Liver (tissue), 9 donors: ENCODE data around the gene RAB17. TPM values are rescaled to one million over a fixed set of nuclear protein-coding genes. Genes with fewer than 3 reads are reported as not detected.

Experiments
- DNase-seq: peaks from one replicate; pipeline ENCODE4 v3.0.0-alpha.2; 2017; ENCODE audit warnings: low spot score
- H3K27ac ChIP-seq, 2 donors: one replicate each; pipeline ENCODE4 v1.7.0; 2013; ENCODE audit warnings: inconsistent platforms in 2 of 2, low read length in 2 of 2, control low read depth in 1 of 2, low read depth in 1 of 2, mild to moderate bottlenecking in 1 of 2
- H3K27me3 ChIP-seq, 4 donors: one replicate each; pipeline versions ENCODE4 v1.6.1 to v1.7.0; 2013; ENCODE audit warnings: low read length in 3 of 4, inconsistent platforms in 1 of 4, mild to moderate bottlenecking in 1 of 4, moderate library complexity in 1 of 4; ENCODE audit not compliant: control insufficient read depth in 4 of 4, insufficient read depth in 4 of 4
- H3K36me3 ChIP-seq, 4 donors: one replicate each; pipeline versions ENCODE4 v1.6.1 to v1.7.0; 2013; ENCODE audit warnings: low read length in 3 of 4, mild to moderate bottlenecking in 3 of 4, low read depth in 1 of 4, moderate library complexity in 1 of 4; ENCODE audit not compliant: control insufficient read depth in 4 of 4, insufficient read depth in 3 of 4
- H3K4me1 ChIP-seq, 4 donors: one replicate each; pipeline versions ENCODE4 v1.6.1 to v1.7.0; 2013; ENCODE audit warnings: low read length in 3 of 4, mild to moderate bottlenecking in 3 of 4, moderate library complexity in 1 of 4; ENCODE audit not compliant: control insufficient read depth in 4 of 4, insufficient read depth in 4 of 4
- H3K4me3 ChIP-seq, 3 donors: one replicate each; pipeline versions ENCODE4 v1.6.1 to v1.7.0; 2013; ENCODE audit warnings: low read length in 3 of 3, control low read depth in 1 of 3, low read depth in 1 of 3, mild to moderate bottlenecking in 1 of 3
- H3K9ac ChIP-seq, 2 donors: one replicate each; pipeline ENCODE4 v1.7.0; 2013; ENCODE audit warnings: low read length in 2 of 2, mild to moderate bottlenecking in 2 of 2, moderate library complexity in 2 of 2, control low read depth in 1 of 2, low read depth in 1 of 2
- H3K9me3 ChIP-seq, 4 donors: one replicate each; pipeline versions ENCODE4 v1.6.1 to v1.7.0; 2013; ENCODE audit warnings: low read length in 3 of 4; ENCODE audit not compliant: control insufficient read depth in 4 of 4
- EGR1 ChIP-seq, 2 donors: IDR thresholded peaks; 2 replicates each; pipeline ENCODE4 v1.6.1; 2016 to 2018; ENCODE audit warnings: antibody characterized with exemption in 2 of 2, low read depth in 2 of 2
- FOXA1 ChIP-seq: IDR thresholded peaks from 2 replicates; pipeline ENCODE4 v1.6.1; 2016; ENCODE audit warnings: antibody characterized with exemption
- FOXA2 ChIP-seq: IDR thresholded peaks from 2 replicates; pipeline ENCODE4 v1.6.1; 2016; ENCODE audit warnings: antibody characterized with exemption
- GABPA ChIP-seq, 2 donors: IDR thresholded peaks in 1 of 2; conservative IDR thresholded peaks in 1 of 2; 2 replicates each; pipeline ENCODE4 v1.6.1; 2016; ENCODE audit warnings: antibody characterized with exemption in 2 of 2, mild to moderate bottlenecking in 1 of 2, moderate library complexity in 1 of 2
- HNF4A ChIP-seq, 2 donors: conservative IDR thresholded peaks; 2 replicates each; pipeline ENCODE4 v1.6.1; 2016; ENCODE audit warnings: antibody characterized with exemption in 2 of 2, mild to moderate bottlenecking in 2 of 2
- HNF4G ChIP-seq: IDR thresholded peaks from 2 replicates; pipeline ENCODE4 v1.6.1; 2016; ENCODE audit warnings: antibody characterized with exemption
- JUND ChIP-seq, 2 donors: IDR thresholded peaks; 2 replicates each; pipeline ENCODE4 v1.6.1; 2016; ENCODE audit warnings: antibody characterized with exemption in 2 of 2
- NR2F2 ChIP-seq: IDR thresholded peaks from 2 replicates; pipeline ENCODE4 v1.6.1; 2016; ENCODE audit warnings: antibody characterized with exemption
- RAD21 ChIP-seq, 2 donors: IDR thresholded peaks; 2 replicates each; pipeline ENCODE4 v1.6.1; 2016; ENCODE audit warnings: antibody characterized with exemption in 2 of 2, mild to moderate bottlenecking in 2 of 2
- RXRA ChIP-seq, 2 donors: IDR thresholded peaks; 2 replicates each; pipeline ENCODE4 v1.6.1; 2017 to 2018; ENCODE audit warnings: antibody characterized with exemption in 2 of 2, mild to moderate bottlenecking in 1 of 2
- SP1 ChIP-seq: IDR thresholded peaks from 2 replicates; pipeline ENCODE4 v1.6.1; 2018; ENCODE audit warnings: antibody characterized with exemption, mild to moderate bottlenecking
- TAF1 ChIP-seq: conservative IDR thresholded peaks from 2 replicates; pipeline ENCODE4 v1.6.1; 2016; ENCODE audit warnings: antibody characterized with exemption, mild to moderate bottlenecking
- YY1 ChIP-seq: IDR thresholded peaks from 2 replicates; pipeline ENCODE4 v1.6.1; 2016; ENCODE audit warnings: antibody characterized with exemption, mild to moderate bottlenecking
- WGBS: extraction: QIAGEN DNeasy Blood & Tissue Kit; methylation state at CpG from one replicate; pipeline ENCODE4 v1.1.7; 2013; 5-methylcytosine and 5-hydroxymethylcytosine counted together
- polyA plus RNA-seq, 2 donors: library from polyadenylated mRNA; stranded (reverse) in 1 of 2; unstranded in 1 of 2; fragments of 200-250 nt in 1 of 2; fragments of >200 nt in 1 of 2; fragmentation: Nextera tagmentation in 1 of 2; extraction: Ambion mirVana in 1 of 2; gene quantifications; one replicate each; pipeline versions ENCODE4 v1.2.1 to v1.2.3, GENCODE V29; 2013 to 2015
- total RNA-seq, 2 donors: library from RNA; depleted of rRNA; stranded (reverse); fragments of >200 nt; gene quantifications; one replicate each; pipeline ENCODE4 v1.2.3, GENCODE V29; 2014
- TF ChIP-seq, protein P1 (sequence below): IDR thresholded peaks from 2 replicates; pipeline ENCODE4 v1.6.1; 2016; ENCODE audit warnings: antibody characterized with exemption, mild to moderate bottlenecking
- TF ChIP-seq, protein P2 (sequence below): IDR thresholded peaks from 2 replicates; pipeline ENCODE4 v1.6.1; 2016; ENCODE audit warnings: antibody characterized with exemption
- TF ChIP-seq, protein P3 (sequence below): IDR thresholded peaks from 2 replicates; pipeline ENCODE4 v1.6.1; 2016; ENCODE audit warnings: antibody characterized with exemption
- TF ChIP-seq, protein P4 (sequence below): fragments of 150-350 bp; IDR thresholded peaks from 2 replicates; pipeline ENCODE4 v1.5.1; 2017; ENCODE audit warnings: improper control_type of control experiment, low read depth, low read length; ENCODE audit not compliant: missing input control
- TF ChIP-seq, protein P5 (sequence below): IDR thresholded peaks from 2 replicates; pipeline ENCODE4 v1.6.1; 2016; ENCODE audit warnings: antibody characterized with exemption
- donor health status: healthy.
- donor health status: healthy.
- donor health status: healthy.
- donor health status: healthy.
- donor health status: healthy.

Gene RAB17
- total and polyA plus RNA-seq, 4 donors = 17.8 to 96.5 (median 74.9) TPM

DNA sequence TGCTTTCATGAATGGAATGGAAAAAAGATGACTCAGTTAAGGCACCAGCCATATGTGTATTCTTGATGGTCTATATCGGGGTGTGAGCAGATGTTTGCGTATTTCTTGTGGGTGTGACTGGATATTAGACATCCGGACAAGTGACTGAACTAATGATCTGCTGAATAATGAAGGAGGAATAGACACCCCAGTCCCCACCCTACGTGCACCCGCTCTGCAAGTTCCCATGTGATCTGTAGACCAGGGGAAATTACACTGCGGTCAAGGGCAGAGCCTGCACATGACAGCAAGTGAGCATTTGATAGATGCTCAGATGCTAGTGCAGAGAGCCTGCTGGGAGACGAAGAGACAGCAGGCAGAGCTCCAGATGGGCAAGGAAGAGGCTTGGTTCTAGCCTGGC, 36.6 kb downstream of the RAB17 start:
- no peak overlapping the region for H3K27ac ChIP-seq
- H3K4me1 ChIP-seq = peaks cover 0 to 28% (median 18%) of the 10 kb centered on the region in 4 donors
- no peak overlapping the region for H3K4me3 ChIP-seq
- H3K9me3 ChIP-seq = peaks cover 3 to 6% (median 3%) of the 10 kb centered on the region in 4 donors
- no peaks in the 10 kb centered on the region for H3K27me3 ChIP-seq
- 91% methylated on average over 7 of the region's 7 CpGs for WGBS
- TF ChIP-seq, protein P1, sequence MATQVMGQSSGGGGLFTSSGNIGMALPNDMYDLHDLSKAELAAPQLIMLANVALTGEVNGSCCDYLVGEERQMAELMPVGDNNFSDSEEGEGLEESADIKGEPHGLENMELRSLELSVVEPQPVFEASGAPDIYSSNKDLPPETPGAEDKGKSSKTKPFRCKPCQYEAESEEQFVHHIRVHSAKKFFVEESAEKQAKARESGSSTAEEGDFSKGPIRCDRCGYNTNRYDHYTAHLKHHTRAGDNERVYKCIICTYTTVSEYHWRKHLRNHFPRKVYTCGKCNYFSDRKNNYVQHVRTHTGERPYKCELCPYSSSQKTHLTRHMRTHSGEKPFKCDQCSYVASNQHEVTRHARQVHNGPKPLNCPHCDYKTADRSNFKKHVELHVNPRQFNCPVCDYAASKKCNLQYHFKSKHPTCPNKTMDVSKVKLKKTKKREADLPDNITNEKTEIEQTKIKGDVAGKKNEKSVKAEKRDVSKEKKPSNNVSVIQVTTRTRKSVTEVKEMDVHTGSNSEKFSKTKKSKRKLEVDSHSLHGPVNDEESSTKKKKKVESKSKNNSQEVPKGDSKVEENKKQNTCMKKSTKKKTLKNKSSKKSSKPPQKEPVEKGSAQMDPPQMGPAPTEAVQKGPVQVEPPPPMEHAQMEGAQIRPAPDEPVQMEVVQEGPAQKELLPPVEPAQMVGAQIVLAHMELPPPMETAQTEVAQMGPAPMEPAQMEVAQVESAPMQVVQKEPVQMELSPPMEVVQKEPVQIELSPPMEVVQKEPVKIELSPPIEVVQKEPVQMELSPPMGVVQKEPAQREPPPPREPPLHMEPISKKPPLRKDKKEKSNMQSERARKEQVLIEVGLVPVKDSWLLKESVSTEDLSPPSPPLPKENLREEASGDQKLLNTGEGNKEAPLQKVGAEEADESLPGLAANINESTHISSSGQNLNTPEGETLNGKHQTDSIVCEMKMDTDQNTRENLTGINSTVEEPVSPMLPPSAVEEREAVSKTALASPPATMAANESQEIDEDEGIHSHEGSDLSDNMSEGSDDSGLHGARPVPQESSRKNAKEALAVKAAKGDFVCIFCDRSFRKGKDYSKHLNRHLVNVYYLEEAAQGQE = no peak
- TF ChIP-seq, protein P2, sequence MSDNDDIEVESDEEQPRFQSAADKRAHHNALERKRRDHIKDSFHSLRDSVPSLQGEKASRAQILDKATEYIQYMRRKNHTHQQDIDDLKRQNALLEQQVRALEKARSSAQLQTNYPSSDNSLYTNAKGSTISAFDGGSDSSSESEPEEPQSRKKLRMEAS = no peak
- TF ChIP-seq NR2F2 = no peak
- TF ChIP-seq HNF4A (conservative IDR thresholded peaks at IDR 0.05) = no peak
- TF ChIP-seq HNF4G = no peak
- no peak for TF ChIP-seq GABPA (IDR thresholded peaks at IDR 0.05 in 1 of 2, conservative IDR thresholded peaks at IDR 0.05 in 1 of 2)
- TF ChIP-seq, protein P3, sequence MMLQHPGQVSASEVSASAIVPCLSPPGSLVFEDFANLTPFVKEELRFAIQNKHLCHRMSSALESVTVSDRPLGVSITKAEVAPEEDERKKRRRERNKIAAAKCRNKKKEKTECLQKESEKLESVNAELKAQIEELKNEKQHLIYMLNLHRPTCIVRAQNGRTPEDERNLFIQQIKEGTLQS = no peak
- no peak for TF ChIP-seq JUND (IDR thresholded peaks at IDR 0.05)
- no peak for TF ChIP-seq SP1
- no peak for TF ChIP-seq TAF1
- TF ChIP-seq FOXA2 = no peak
- TF ChIP-seq, protein P4, sequence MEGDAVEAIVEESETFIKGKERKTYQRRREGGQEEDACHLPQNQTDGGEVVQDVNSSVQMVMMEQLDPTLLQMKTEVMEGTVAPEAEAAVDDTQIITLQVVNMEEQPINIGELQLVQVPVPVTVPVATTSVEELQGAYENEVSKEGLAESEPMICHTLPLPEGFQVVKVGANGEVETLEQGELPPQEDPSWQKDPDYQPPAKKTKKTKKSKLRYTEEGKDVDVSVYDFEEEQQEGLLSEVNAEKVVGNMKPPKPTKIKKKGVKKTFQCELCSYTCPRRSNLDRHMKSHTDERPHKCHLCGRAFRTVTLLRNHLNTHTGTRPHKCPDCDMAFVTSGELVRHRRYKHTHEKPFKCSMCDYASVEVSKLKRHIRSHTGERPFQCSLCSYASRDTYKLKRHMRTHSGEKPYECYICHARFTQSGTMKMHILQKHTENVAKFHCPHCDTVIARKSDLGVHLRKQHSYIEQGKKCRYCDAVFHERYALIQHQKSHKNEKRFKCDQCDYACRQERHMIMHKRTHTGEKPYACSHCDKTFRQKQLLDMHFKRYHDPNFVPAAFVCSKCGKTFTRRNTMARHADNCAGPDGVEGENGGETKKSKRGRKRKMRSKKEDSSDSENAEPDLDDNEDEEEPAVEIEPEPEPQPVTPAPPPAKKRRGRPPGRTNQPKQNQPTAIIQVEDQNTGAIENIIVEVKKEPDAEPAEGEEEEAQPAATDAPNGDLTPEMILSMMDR = no peak
- TF ChIP-seq, protein P5, sequence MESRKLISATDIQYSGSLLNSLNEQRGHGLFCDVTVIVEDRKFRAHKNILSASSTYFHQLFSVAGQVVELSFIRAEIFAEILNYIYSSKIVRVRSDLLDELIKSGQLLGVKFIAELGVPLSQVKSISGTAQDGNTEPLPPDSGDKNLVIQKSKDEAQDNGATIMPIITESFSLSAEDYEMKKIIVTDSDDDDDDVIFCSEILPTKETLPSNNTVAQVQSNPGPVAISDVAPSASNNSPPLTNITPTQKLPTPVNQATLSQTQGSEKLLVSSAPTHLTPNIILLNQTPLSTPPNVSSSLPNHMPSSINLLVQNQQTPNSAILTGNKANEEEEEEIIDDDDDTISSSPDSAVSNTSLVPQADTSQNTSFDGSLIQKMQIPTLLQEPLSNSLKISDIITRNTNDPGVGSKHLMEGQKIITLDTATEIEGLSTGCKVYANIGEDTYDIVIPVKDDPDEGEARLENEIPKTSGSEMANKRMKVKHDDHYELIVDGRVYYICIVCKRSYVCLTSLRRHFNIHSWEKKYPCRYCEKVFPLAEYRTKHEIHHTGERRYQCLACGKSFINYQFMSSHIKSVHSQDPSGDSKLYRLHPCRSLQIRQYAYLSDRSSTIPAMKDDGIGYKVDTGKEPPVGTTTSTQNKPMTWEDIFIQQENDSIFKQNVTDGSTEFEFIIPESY = no peak
- no peak for TF ChIP-seq RAD21 (IDR thresholded peaks at IDR 0.05)
- H3K36me3 ChIP-seq = peaks cover 5 to 15% (median 12%) of the 10 kb centered on the region in 4 donors
- no peak for DNase-seq
- no peak overlapping the region for H3K9ac ChIP-seq

DNA sequence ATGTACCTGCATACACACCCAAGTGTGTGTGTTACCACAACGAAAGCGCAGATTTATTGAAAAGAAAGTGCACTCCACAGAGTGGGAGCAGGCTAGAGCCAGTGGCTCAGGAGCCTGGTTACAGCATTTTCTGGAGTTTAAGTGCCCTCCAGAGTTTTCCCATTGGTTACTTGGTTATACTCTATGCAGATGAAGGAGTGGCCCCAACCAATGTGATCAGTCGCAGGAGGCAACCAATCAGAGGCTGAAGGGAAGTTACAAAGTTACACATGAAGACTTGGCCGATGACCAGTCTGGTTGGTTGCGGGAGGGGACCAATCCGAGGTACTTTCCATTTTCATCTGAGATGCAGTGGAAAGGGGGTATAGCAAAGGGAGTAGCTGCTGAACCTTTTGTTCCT, 37.6 kb downstream of the RAB17 start:
- peaks cover 0 to 35% (median 21%) of the 10 kb centered on the region in 4 donors for H3K4me1 ChIP-seq
- H3K27me3 ChIP-seq = no peaks in the 10 kb centered on the region
- H3K4me3 ChIP-seq = no peak overlapping the region
- WGBS = 94% methylated on average over 6 of the region's 6 CpGs
- H3K9me3 ChIP-seq = peaks cover 3 to 6% (median 3%) of the 10 kb centered on the region in 4 donors
- DNase-seq = no peak
- peaks cover 5 to 15% (median 12%) of the 10 kb centered on the region in 4 donors for H3K36me3 ChIP-seq
- no peak overlapping the region for H3K27ac ChIP-seq
- TF ChIP-seq, protein P3 = no peak
- TF ChIP-seq HNF4A (conservative IDR thresholded peaks at IDR 0.05) (no peak), RXRA (IDR thresholded peaks at IDR 0.05) (no peak), GABPA (IDR thresholded peaks at IDR 0.05 in 1 of 2, conservative IDR thresholded peaks at IDR 0.05 in 1 of 2) (no peak), EGR1 (IDR thresholded peaks at IDR 0.05; ENCODE audit: low read depth in 2 of 2) (no peak), YY1 (no peak), RAD21 (IDR thresholded peaks at IDR 0.05) (no peak), SP1 (no peak), FOXA2 (no peak), FOXA1 (no peak), HNF4G (no peak), NR2F2 (no peak), JUND (IDR thresholded peaks at IDR 0.05) (no peak)
- TF ChIP-seq, protein P5 = no peak
- TF ChIP-seq, protein P2 = no peak
- TF ChIP-seq, protein P4 = no peak
- H3K9ac ChIP-seq = no peak overlapping the region
